ENCODE measurements around the gene LTF.
"Not testable (repeated sequence)": the region's sequence is repeated elsewhere in the genome, so short reads cannot be mapped to it uniquely, and the experiment has no call there.

LTF gene

DNA sequence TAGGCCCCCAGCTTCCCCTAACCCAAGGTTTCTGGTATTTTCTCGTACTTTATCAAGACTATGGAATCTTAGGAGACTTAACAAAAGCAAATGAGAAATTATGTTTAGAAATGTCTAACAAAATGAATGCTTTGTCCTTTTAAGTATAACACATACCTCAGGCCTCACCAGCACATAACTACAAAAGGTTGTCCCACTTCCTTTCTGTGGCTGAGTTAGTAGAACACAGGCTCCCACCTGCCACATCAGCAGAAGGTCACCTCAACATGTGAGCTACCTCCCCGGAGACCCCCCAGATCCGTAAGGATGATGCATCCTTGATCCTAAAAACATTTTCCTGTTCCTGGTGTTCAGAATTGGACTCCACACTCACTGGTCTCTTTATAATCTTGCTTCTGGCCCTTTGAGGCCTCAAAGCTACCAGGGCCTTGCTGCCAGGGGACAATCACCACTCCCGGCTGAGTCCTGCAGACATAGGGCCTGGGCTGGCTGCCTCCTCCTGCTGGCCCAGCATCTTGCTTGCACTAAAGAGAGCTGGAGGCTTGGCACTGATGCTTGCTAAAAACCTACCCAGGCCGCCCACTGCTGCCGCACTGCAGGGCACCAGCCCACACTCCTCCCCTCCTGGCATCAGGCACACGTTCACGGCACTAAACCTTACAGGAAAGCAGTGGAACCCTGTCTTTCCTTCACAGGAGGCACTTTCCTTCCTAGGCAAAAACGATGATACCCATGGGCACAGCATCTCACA lies 54.8 kb downstream of the LTF start:
- no peak for DNase-seq

DNA sequence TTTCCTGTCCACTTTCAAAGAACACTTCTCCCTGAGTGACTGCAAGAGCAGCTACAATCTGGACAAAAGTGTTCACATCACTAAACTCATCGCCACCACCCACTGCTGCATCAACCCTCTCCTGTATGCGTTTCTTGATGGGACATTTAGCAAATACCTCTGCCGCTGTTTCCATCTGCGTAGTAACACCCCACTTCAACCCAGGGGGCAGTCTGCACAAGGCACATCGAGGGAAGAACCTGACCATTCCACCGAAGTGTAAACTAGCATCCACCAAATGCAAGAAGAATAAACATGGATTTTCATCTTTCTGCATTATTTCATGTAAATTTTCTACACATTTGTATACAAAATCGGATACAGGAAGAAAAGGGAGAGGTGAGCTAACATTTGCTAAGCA lies 55.9 kb downstream of the LTF start:
- DNase-seq = no peak

DNA sequence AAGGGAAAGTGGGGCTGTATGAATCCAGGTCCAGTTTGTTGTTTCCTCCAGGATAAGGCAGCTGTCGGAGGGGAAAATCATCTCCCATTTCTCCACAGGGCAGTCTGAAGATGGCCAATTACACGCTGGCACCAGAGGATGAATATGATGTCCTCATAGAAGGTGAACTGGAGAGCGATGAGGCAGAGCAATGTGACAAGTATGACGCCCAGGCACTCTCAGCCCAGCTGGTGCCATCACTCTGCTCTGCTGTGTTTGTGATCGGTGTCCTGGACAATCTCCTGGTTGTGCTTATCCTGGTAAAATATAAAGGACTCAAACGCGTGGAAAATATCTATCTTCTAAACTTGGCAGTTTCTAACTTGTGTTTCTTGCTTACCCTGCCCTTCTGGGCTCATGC lies 56.7 kb downstream of the LTF start:
- DNase-seq = no peak

GRCh38 chr3:46406788-46407611 lies 57.7 kb downstream of the LTF start, which contains the start of the genes CCR5AS and CCRL2:
TSS of gene CCR5AS (minus strand) at chr3:46407066.
TSS of gene CCRL2 (plus strand) at chr3:46407259. CDS start at chr3:46408080, 821 bp downstream.
- no peak for DNase-seq

DNA sequence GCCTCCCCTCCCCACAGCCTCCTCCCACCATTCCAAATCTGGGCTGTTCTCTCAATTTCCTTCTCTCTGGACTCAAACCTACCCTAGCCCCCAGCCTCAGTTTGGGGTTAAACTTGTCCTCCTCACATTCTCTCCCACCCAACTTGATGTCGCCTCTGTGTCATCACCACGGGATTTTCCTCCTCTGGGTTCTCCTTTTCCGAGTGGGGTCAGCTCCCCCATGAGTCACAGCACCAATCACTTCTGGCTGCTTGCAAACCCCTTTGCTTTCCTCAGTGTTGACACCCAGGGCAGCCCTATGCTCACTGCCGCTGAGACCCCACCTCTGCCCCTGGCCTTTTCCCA lies 58.3 kb downstream of the LTF start:
- no peak for DNase-seq

GRCh38 chr3:46405301-46406019 lies 59.2 kb downstream of the LTF start:
- no peak for DNase-seq

- DNase-seq = not testable (repeated sequence)
These were observed 61.8 kb downstream of the LTF start for GRCh38 chr3:46402902-46403301.

GRCh38 chr3:46401579-46401978 lies 63.1 kb downstream of the LTF start:
- no peak for DNase-seq

DNA sequence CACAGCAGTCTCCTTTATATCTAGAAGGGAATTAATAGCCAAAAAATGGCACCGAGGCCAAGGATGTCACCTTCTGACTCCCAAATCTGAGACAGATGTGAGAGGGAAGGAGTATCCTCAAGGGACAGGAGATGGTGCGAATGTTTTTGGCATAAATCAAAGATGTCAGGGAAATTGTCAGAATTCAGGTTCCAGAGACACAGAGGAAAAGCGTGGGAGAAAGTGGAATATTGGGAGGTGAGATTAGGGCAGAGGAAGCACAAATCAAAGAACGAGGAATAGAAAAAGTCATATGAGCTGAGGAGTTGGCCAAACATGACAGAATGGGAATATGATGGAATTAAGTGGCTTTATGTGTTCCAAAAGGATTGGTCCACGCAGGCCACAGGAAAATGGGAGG lies 63.9 kb downstream of the LTF start:
- no peak for DNase-seq

DNA sequence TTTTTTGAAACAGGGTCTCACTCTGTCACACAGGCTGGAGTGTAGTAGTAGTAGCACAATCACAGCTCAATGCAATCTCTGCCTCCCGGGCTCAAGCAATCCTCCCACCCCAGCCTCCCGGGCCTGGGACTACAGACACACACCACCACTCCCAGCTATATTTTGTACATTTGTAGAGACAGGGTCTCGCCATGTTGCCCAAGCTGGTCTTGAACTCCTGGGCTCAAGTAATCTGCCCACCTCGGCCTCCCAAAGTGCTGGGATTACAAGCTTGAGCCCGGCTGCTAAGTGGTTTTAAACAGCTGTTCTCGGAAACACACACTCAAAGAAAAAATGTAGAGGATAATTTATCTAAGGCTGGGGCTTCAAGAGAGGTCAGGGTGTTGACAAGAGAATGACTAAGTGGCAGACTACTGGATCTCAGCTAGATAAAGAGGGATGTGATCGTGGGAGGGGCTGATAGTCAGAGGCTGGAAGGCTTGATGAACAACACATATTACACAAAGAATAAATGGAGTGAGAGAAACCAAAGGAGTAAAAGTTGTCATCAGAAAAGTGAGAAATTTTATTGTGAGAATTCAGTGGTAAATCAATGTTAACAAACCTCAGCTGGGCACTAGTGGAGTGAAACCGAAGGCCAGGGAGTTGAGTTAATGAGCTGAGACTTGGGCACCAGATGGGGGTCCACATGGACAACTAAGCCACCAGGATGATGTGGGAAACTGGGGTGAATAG lies 64.5 kb downstream of the LTF start:
- DNase-seq = no peak

GRCh38 chr3:46399557-46399956 lies 65.1 kb downstream of the LTF start:
- no peak for DNase-seq

DNA sequence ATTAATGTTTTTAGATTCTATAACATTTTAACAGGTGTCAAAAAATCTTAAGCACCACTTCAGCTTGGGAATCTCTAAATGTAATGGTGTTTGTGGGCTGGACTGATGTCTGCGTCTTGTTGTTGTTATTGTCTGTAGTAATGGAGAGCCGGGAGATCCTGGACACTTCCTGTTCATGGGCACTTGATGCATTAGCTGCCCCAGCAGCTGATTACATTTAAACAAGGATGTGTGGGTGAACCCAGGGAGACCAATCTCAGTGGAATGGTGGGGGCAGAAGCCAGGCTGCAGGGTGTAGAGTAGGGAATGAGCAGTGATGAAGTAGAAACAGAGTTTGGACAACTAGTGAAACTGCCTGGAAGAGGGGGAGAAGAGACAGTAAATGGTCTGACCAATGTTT lies 65.6 kb downstream of the LTF start:
- no peak for DNase-seq

DNA sequence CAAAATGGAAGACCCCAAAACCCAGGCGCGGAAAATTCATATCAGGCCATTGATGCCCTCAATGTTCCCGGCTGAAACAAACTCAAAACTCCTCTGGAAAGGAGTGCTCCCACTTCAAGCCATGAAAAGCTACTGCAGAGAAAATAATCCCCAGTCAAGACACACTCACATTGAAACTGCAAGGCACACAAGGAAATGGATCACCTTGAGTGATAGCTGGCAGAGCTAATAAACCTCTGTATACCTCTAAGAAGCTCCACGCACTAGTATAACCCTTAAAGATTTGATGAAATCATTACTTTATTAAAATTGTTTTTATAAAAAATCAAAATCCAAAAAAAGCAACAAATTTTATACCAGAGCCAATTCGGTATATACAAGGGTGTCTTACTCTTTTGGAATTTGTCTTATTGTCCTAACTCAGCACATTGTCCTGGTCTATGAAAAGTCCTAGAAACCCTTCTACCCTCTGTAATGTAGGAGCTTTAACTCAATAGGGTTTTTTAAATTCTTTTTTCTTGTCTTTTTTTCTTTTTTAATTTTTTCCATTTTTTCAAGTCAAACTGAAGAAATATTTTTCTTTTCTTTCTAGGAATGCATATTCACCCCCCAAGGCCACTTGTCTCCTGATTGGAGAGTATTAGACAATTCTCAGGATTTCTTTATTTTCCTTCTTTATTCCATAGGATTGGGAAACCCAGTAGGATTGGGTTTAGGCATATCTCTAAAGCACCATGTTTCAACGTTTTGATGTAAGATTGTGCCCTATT lies 66.3 kb downstream of the LTF start:
- no peak for DNase-seq

DNA sequence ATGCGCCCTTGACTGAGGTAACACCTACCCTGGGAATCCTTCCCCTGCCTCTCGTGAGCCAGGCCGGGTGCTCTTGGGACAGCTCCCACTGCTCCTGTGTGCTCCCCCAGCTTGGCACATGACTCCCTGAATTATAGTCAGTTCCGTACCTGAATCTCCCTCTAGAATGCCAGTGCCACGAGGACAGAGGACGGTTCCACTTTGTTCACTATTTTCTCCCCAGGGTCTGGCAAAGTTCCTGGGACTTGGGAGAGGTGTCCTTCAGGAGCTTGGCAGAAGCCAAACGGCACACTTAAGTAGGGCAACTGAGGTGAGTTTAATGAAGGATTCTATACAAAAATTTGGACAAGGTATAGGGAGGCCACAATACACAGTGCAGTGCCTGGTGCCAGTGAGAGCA lies 67.6 kb downstream of the LTF start:
- no peak for DNase-seq

DNA sequence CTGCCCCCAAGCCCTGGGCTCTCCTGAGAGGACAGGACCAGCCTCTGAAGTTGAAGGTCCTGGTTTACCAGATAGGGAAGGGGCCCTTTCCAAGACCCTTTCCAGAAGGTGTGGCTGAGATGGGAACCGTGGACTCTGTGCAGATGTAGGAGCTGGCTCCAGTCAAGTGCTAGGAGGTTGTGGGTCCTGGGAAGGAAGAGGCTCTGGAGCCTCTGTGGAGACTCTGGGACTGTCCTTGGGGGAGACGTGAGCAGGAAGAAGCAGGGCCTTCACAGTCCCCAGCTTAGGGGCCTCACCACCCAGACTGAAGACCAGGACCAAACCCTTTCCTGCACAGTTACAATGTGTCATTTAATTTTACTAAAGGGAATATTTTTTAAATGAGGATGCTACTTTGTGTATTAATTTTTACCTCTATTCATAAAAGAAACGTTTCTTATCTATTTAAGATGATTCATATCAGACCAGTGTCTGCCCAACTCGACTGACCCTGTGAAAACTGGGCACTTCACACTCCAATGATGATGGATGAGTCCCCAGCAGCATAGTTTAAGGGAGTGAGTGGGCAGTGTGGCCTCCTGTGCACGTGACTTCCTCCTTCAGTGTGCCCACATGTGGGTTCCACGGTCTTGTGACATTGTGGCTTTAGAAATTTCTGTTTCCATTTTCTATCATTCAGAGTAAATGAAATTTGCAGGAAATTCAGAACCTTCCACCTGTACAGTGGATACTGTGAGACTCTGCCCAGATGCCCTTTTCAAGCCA lies 68.8 kb downstream of the LTF start:
- no peak for DNase-seq

DNA sequence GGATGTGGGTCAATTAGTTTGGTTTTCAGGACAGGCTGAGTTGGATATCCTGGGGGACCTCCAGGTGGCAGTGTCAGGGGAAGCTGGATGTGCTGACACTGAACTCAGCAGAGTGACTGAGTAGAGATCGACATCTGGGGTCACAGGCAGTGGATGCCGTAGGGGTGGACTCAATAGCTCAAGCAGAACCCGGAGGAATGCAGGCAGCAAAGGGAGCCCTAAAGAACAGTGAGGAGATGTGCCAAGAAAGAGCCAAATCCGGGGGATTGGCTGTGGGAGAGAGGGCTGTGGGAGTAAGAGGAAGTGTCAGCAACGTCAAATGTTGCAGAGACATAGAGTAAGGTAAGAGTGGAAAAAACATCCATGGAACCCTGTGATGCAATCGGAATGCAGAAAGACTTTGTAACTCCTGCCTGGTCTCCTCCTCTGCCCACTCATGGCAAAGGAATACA lies 69.5 kb downstream of the LTF start:
- no peak for DNase-seq

GRCh38 chr3:46393554-46394434 lies 70.9 kb downstream of the LTF start:
- DNase-seq = no peak

DNA sequence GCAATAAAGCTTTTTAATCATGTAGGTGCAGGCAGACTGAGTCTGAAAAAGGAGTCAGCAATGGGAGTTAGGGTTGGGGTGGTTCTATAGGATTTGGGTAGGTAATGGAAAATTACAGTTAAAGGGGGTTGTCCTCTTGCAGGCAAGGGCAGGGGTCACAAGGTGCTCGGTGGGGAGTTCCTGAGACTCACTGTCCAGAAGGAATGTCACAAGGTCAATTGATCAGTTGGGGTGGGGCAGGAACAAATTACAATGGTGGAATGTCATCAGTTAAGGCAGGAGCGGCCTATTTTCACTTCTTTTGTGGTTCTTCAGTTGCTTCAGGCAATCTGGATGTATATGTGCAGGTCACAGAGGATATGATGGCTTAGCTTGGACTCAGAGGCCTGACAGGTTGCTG lies 71.7 kb downstream of the LTF start:
- no peak for DNase-seq

- not testable (repeated sequence) for DNase-seq
These were observed 73.2 kb downstream of the LTF start for GRCh38 chr3:46391526-46391925.

GRCh38 chr3:46389306-46389705 lies 75.4 kb downstream of the LTF start:
- DNase-seq = no peak
